MM.1S (cell line): ENCODE measurements around the gene NT5C1A.

ENCODE experiments used
- DNase-seq: peaks from one replicate; pipeline ENCODE4 v3.0.0-alpha.2; 2015
- H2AFZ ChIP-seq: fragments of 300-600 bp; sonication (generic); 2 replicates; pipeline ENCODE4 v1.6.0; 2016; ENCODE audit warnings: antibody characterized with exemption, low read length
- H3F3A ChIP-seq: fragments of 300-600 bp; sonication (generic); 2 replicates; pipeline ENCODE4 v1.6.1; 2016; ENCODE audit warnings: mild to moderate bottlenecking, antibody characterized with exemption, low read length, moderate library complexity, mixed read lengths; ENCODE audit not compliant: insufficient read depth
- H3K27ac ChIP-seq: fragments of 300-600 bp; sonication (generic); 2 replicates; pipeline ENCODE4 v1.5.1; 2016; ENCODE audit warnings: mild to moderate bottlenecking, low read length
- H3K27me3 ChIP-seq: fragments of 300-600 bp; sonication (generic); replicated peaks from 2 replicates; pipeline ENCODE4 v1.6.0; 2016; ENCODE audit warnings: low read length; ENCODE audit not compliant: insufficient read depth
- H3K36me3 ChIP-seq: fragments of 300-600 bp; sonication (generic); replicated peaks from 2 replicates; pipeline ENCODE4 v1.6.1; 2016; ENCODE audit warnings: mild to moderate bottlenecking, low read length, mixed read lengths; ENCODE audit not compliant: insufficient read depth
- H3K4me1 ChIP-seq: fragments of 300-600 bp; sonication (generic); 2 replicates; pipeline ENCODE4 v1.6.1; 2016; ENCODE audit warnings: low read length, mixed read lengths
- H3K4me2 ChIP-seq: fragments of 300-600 bp; sonication (generic); 2 replicates; pipeline ENCODE4 v1.6.0; 2016; ENCODE audit warnings: low read depth, low read length
- H3K4me3 ChIP-seq: fragments of 300-600 bp; sonication (generic); 2 replicates; pipeline ENCODE4 v1.5.1; 2016; ENCODE audit warnings: low read length, mixed read lengths
- H3K79me2 ChIP-seq: fragments of 300-600 bp; sonication (generic); 2 replicates; pipeline ENCODE4 v1.6.1; 2016; ENCODE audit warnings: mixed run types, low read length, mixed read lengths
- H3K9ac ChIP-seq: fragments of 300-600 bp; sonication (generic); 2 replicates; pipeline ENCODE4 v1.6.1; 2016; ENCODE audit warnings: low read length, mixed read lengths
- H3K9me2 ChIP-seq: fragments of 300-600 bp; sonication (generic); replicated peaks from 2 replicates; pipeline ENCODE4 v1.6.1; 2016; ENCODE audit warnings: mild to moderate bottlenecking, low read length, mixed read lengths; ENCODE audit not compliant: insufficient read depth
- H3K9me3 ChIP-seq: fragments of 300-600 bp; sonication (generic); replicated peaks from 2 replicates; pipeline ENCODE4 v1.6.1; 2016; ENCODE audit warnings: mild to moderate bottlenecking, low read length, mixed read lengths; ENCODE audit not compliant: insufficient read depth
- H4K20me1 ChIP-seq: fragments of 300-600 bp; sonication (generic); 2 replicates; pipeline ENCODE4 v1.6.1; 2016; ENCODE audit warnings: mild to moderate bottlenecking, low read length, moderate library complexity, mixed read lengths; ENCODE audit not compliant: insufficient read depth
- EZH2 ChIP-seq: fragments of 300-600 bp; sonication (generic); optimal IDR thresholded peaks from 2 replicates; pipeline ENCODE3; 2017; ENCODE audit warnings: low read depth, mild to moderate bottlenecking, antibody characterized with exemption, low read length, mixed read lengths
- EZH2phosphoT487 ChIP-seq: fragments of 300-600 bp; sonication (generic); IDR thresholded peaks from 2 replicates; pipeline ENCODE4 v1.6.1; 2018; ENCODE audit warnings: antibody characterized with exemption, low read length
- TF ChIP-seq, protein P1 (sequence below): fragments of 300-600 bp; sonication (generic); IDR thresholded peaks from 2 replicates; pipeline ENCODE4 v1.5.1; 2016; ENCODE audit warnings: antibody characterized with exemption, low read length, mixed read lengths

NT5C1A gene

DNA sequence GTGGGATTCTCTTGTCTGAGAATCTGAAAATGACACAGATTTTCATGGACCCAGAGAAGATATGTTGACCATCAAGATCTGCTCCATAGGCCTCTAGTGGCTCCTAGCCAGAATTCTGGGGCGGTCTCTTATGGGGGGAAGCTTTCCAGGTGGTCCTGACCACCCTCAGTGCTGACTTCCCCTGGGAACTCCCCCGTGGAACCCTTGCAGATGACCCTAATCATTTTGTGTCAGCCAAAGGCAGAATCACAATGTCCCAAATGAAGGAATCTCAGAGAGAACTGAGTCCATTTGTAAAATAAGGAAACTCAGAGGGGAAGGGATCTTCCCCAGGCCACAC, 36.1 kb downstream of the NT5C1A start:
- Histone ChIP-seq H3K27ac (no peak overlapping the region), H3K36me3 (no peaks in the 10 kb centered on the region), H3K4me3 (no peak overlapping the region), H3K9me2 (no peaks in the 10 kb centered on the region), H2AFZ (no peak overlapping the region), H4K20me1 (no peaks in the 10 kb centered on the region), H3K9me3 (no peaks in the 10 kb centered on the region), H3F3A (no peaks in the 10 kb centered on the region), H3K79me2 (no peaks in the 10 kb centered on the region; the same call in 1 of the 2 replicates), H3K27me3 (no peaks in the 10 kb centered on the region), H3K9ac (no peak overlapping the region), H3K4me2 (no peak overlapping the region), H3K4me1 (peaks cover 10% of the 10 kb centered on the region; the same call in 1 of the 2 replicates)
- DNase-seq: no peak
- TF ChIP-seq EZH2 (no peak), EZH2phosphoT487 (no peak)
- TF ChIP-seq, protein P1, sequence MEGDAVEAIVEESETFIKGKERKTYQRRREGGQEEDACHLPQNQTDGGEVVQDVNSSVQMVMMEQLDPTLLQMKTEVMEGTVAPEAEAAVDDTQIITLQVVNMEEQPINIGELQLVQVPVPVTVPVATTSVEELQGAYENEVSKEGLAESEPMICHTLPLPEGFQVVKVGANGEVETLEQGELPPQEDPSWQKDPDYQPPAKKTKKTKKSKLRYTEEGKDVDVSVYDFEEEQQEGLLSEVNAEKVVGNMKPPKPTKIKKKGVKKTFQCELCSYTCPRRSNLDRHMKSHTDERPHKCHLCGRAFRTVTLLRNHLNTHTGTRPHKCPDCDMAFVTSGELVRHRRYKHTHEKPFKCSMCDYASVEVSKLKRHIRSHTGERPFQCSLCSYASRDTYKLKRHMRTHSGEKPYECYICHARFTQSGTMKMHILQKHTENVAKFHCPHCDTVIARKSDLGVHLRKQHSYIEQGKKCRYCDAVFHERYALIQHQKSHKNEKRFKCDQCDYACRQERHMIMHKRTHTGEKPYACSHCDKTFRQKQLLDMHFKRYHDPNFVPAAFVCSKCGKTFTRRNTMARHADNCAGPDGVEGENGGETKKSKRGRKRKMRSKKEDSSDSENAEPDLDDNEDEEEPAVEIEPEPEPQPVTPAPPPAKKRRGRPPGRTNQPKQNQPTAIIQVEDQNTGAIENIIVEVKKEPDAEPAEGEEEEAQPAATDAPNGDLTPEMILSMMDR: no peak

DNA sequence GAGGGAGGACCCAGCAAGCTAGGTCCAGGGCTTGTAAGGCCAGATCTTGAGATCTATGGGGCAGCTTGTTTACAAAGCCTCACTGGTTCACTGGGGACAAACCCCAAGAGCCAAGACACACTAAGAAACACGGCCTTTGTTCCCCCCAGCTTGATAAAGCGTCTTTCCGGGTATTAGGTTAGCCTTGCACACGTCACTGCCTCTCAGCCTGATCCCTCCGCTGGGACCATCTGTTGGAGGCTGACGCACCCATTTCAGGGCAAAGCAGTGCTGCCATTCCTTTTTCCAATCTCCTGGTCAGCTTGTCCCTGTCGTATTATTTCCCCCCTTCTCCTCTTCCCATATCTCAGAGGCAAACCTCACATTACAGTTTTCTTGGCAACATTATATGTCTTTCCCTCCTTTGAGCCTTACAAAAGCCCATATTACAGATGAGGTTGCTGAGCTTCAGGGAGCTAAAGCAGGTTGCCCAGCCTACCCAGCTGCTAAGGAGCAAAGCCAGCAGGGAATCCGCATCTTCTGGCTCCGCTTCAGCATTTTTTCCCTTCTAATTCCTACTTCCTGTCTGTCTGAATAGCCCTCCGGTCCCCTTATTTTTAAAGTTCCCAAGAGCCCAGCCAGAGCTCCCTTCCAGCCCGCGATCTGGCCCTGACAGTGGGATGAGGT, 36.6 kb downstream of the NT5C1A start:
- Histone ChIP-seq H3F3A (no peaks in the 10 kb centered on the region), H2AFZ (no peak overlapping the region), H3K27me3 (no peaks in the 10 kb centered on the region), H3K36me3 (no peaks in the 10 kb centered on the region), H4K20me1 (no peaks in the 10 kb centered on the region), H3K9me3 (no peaks in the 10 kb centered on the region), H3K9me2 (no peaks in the 10 kb centered on the region), H3K79me2 (no peaks in the 10 kb centered on the region; the same call in 1 of the 2 replicates), H3K4me2 (no peak overlapping the region), H3K27ac (no peak overlapping the region), H3K9ac (no peak overlapping the region), H3K4me3 (no peak overlapping the region), H3K4me1 (peaks cover 10% of the 10 kb centered on the region; the same call in 1 of the 2 replicates)
- no peak for DNase-seq
- TF ChIP-seq EZH2phosphoT487 (no peak), EZH2 (no peak)
- TF ChIP-seq, protein P1: no peak

DNA sequence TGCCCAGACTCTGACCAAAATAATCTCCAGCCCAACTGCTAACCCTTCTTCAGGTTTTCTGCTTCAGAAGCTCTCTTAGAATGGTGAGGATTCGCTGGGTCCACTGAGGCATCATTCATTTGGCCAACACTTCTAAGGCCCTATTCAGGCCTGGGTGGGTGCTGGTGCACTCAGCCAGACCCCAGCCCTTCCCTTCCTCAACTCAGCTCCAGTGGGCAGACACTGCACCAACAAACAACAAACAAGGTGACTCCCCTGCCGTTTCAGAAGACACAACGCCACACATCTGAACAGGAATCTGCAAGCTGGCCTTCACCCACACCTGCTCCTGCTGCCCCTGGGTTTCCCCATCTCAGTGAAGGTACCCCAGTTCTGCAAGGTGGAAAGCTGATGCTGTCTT, 38.5 kb downstream of the NT5C1A start:
- no peaks in the 10 kb centered on the region for H3K9me2 ChIP-seq
- no peak for DNase-seq
- H3K4me3 ChIP-seq: no peak overlapping the region
- H3K79me2 ChIP-seq: no peaks in the 10 kb centered on the region; the same call in 1 of the 2 replicates
- H3K9me3 ChIP-seq: no peaks in the 10 kb centered on the region
- H2AFZ ChIP-seq: no peak overlapping the region
- no peaks in the 10 kb centered on the region for H4K20me1 ChIP-seq
- H3K27me3 ChIP-seq: no peaks in the 10 kb centered on the region
- H3K4me2 ChIP-seq: no peak overlapping the region
- H3F3A ChIP-seq: no peaks in the 10 kb centered on the region
- H3K36me3 ChIP-seq: no peaks in the 10 kb centered on the region
- no peak overlapping the region for H3K27ac ChIP-seq
- TF ChIP-seq, protein P1: no peak
- TF ChIP-seq EZH2phosphoT487: no peak
- no peak for TF ChIP-seq EZH2
- no peaks in the 10 kb centered on the region for H3K4me1 ChIP-seq
- H3K9ac ChIP-seq: no peak overlapping the region
